Naive thymus-derived CD8-positive, alpha-beta T cell (primary cell): Measurements from ENCODE around the gene DNM2. TPM values are rescaled to one million over a fixed set of nuclear protein-coding genes. Genes with fewer than 3 reads are reported as not detected.
"Not testable (repeated sequence)": the region's sequence is repeated elsewhere in the genome, so short reads cannot be mapped to it uniquely, and the experiment has no call there.

ENCODE experiments used
- ATAC-seq, 2 donors: fragments of 150-1000 bp; cut with Tn5 transposase in 1 of 2; sonication (Bioruptor Pico), chemical (Tn5 transposase) in 1 of 2; 1 replicate in 1 of 2; 2 replicates in 1 of 2; pipeline ENCODE4 v1.10.0; 2021; ENCODE audit warnings: mild to moderate bottlenecking in 2 of 2, moderate library complexity in 2 of 2
- POLR2A ChIA-PET: fragments of 350-600 bp; sonication (Branson Sonifier 250); formaldehyde crosslinking; loops from one replicate; lab custom pipeline; 2021; ENCODE audit warnings: antibody characterized with exemption; lab: Charles Lee
- DNase-seq, 10 donors: peaks; one replicate each; pipeline versions ENCODE4 v3.0.0 to v3.0.0-alpha.2; 2020 to 2022
- H3K27ac Mint-ChIP-seq, 10 donors: one replicate each; pipeline ENCODE4 v1.8.0; 2020 to 2022; ENCODE audit warnings: mild to moderate bottlenecking in 10 of 10, mixed read lengths in 10 of 10, moderate library complexity in 4 of 10, inconsistent platforms in 1 of 10
- H3K27me3 Mint-ChIP-seq, 5 donors: one replicate each; pipeline ENCODE4 v1.8.0; 2021 to 2022; ENCODE audit warnings: mixed read lengths in 5 of 5
- H3K36me3 Mint-ChIP-seq, 3 donors: one replicate each; pipeline ENCODE4 v1.8.0; 2020 to 2022; ENCODE audit warnings: mixed read lengths in 3 of 3, mild to moderate bottlenecking in 2 of 3, inconsistent platforms in 1 of 3
- H3K4me1 Mint-ChIP-seq, 4 donors: one replicate each; pipeline ENCODE4 v1.8.0; 2021 to 2022; ENCODE audit warnings: mixed read lengths in 4 of 4
- H3K4me3 Mint-ChIP-seq, 10 donors: one replicate each; pipeline ENCODE4 v1.8.0; 2020 to 2022; ENCODE audit warnings: mild to moderate bottlenecking in 10 of 10, mixed read lengths in 10 of 10, moderate library complexity in 6 of 10, inconsistent platforms in 1 of 10
- H3K9me3 Mint-ChIP-seq, 9 donors: one replicate each; pipeline ENCODE4 v1.8.0; 2020 to 2022; ENCODE audit warnings: mixed read lengths in 9 of 9, mild to moderate bottlenecking in 3 of 9, inconsistent platforms in 1 of 9, moderate library complexity in 1 of 9
- polyA plus RNA-seq, 3 donors: library from polyadenylated mRNA; unstranded; fragments of 300-500 nt; fragmentation: Illumina TruSeq; gene quantifications; one replicate each; pipeline ENCODE4 v1.2.3, GENCODE V29; 2021
- total RNA-seq, 8 experiments: library from RNA in 2 of 8; stranded (reverse) in 2 of 8; gene quantifications; one replicate each; pipeline ENCODE4 v1.2.3 and lab custom pipeline; 2021 to 2026

The DNM2 gene
- total RNA-seq (100 to 1,000 TPM; 267 to 270 TPM), polyA plus RNA-seq (10 to 100 TPM; 45.0 to 91.4 (median 60.9) TPM), total RNA-seq (lab: John Stamatoyannopoulos, UW) (200 to 391 (median 248) reads per million in 6 experiments)

- Mint-ChIP-seq H3K4me3 (peak within 1 kb of the TSS; percentile 85 to 97 (median 93)), H3K36me3 (peaks cover 0 to 6% (median 0%) of the 10 kb centered on the region in 3 donors), H3K27me3 (no peaks in the 10 kb centered on the region), H3K9me3 (no peaks in the 10 kb centered on the region), H3K4me1 (peaks cover 17 to 48% (median 42%) of the 10 kb centered on the region in 4 donors), H3K27ac (peak within 1 kb of the TSS; percentile 76 to 96 (median 92))
- POLR2A ChIA-PET, result interaction anchor here (0.7 to 5.0 kb wide), 26 partner anchors 14 to 718 kb away, joined by 3 to 62 read pairs (median 6); partner anchors contain the start of genes CARM1, ODAD3, PRKCSH and QTRT1
- ATAC-seq (peak; percentile 87 to 88), DNase-seq (peak; percentile 91 to 99 (median 96))
Observed at GRCh38 chr19:10717356-10718204, at the start of gene DNM2. Gene DNM2 (plus strand): TSS chr19:10718079. CDS start chr19:10718243, 164 bp downstream.

GRCh38 chr19:10669246-10669645, 48.6 kb upstream of the DNM2 start:
- Mint-ChIP-seq H3K36me3 (peaks cover 0 to 61% (median 6%) of the 10 kb centered on the region in 3 donors), H3K27me3 (no peaks in the 10 kb centered on the region), H3K27ac (peak overlapping the region in 7 of 10 donors; percentile 1 to 85 (median 65)), H3K4me1 (peaks cover 19 to 57% (median 40%) of the 10 kb centered on the region in 4 donors), H3K9me3 (no peaks in the 10 kb centered on the region), H3K4me3 (peak overlapping the region in 4 of 10 donors; percentile 8 to 55 (median 39))
- DNase-seq, result no peak
- POLR2A ChIA-PET, result interaction anchor here (0.8 kb wide), 1 partner anchor 170 kb away, joined by 4 read pairs; no protein-coding TSS in a partner anchor
- no peak for ATAC-seq

DNA sequence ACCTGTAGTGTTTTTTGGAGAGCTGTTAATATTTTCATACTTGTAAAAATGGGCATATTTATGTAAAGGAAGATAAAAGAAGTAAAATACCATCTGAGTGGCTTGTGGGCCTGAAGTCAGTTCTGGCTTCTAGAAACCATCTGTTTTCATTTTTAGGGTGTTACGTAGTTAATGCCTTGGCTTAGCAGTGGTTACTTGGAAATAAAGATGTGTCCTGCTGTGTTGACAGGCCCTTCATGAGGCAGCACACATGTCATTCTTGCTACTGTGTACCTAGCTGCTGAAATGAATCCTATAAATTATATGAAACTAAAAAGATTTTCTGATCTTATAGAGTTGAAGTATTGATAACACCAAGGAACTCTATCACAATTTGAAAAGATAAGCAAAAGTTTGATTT, 47.7 kb upstream of the DNM2 start:
- Mint-ChIP-seq H3K9me3 (no peaks in the 10 kb centered on the region), H3K4me3 (peak overlapping the region in 1 of 10 donors; percentile 20), H3K4me1 (peaks cover 17 to 52% (median 39%) of the 10 kb centered on the region in 4 donors), H3K27me3 (no peaks in the 10 kb centered on the region), H3K36me3 (peaks cover 0 to 70% (median 6%) of the 10 kb centered on the region in 3 donors), H3K27ac (peak overlapping the region in 5 of 10 donors; percentile 33 to 85 (median 43))
- POLR2A ChIA-PET, result no interaction called here
- DNase-seq (no peak), ATAC-seq (no peak)

DNA sequence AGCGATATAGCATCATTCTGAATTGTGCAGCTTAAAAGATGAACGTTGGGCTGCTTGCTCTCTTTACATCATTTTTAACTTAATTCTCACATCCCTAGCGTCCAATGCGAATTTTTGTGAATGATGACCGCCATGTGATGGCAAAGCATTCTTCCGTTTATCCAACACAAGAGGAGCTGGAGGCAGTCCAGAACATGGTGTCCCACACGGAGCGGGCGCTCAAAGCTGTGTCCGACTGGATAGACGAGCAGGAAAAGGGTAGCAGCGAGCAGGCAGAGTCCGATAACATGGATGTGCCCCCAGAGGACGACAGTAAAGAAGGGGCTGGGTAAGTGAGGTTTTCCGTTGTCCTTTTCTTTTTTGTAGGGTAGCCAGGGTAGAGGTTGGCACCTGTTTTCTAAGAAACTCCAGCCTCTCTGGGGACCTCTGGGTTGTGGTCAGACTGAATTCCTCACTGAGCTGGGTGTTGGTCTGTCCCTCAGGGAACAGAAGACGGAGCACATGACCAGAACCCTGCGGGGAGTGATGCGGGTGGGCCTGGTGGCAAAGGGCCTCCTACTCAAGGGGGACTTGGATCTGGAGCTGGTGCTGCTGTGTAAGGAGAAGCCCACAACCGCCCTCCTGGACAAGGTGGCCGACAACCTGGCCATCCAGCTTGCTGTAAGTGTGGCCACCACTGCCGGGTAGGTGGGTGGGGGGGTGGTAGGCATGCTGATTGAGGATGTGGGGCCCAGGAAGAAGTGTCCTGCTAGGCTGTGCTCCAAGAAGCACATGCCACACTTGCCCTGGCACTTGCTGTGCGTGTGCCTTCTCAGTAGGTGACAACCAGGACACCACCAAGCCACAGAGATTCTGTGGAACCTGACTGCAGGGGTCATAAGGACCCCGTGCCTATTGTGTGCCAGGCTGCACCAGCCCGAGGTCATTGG, 46.7 kb upstream of the DNM2 start:
- no peak for ATAC-seq

DNA sequence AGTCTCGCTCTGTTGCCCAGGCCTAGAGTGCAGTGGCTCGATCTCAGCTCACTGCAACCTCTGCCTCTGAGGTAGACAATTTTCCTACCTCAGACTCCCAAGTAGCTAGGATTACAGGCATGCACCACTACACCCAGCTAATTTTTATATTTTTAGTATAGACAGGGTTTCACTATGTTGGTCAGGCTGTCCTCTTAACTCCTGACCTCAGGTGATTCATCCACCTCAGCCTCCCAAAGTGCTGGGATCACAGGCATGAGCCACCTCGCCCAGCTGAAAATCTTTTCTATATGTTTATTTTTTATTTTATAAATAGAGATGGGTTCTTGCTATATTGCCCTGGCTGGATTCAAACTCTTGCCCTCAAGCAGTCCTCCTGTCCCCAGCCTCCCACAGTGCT, 46.0 kb upstream of the DNM2 start:
- H3K4me1 Mint-ChIP-seq, result peaks cover 17 to 43% (median 34%) of the 10 kb centered on the region in 4 donors
- H3K4me3 Mint-ChIP-seq, H3K27me3 Mint-ChIP-seq, DNase-seq, H3K9me3 Mint-ChIP-seq, ATAC-seq, H3K27ac Mint-ChIP-seq: not testable (repeated sequence)
- POLR2A ChIA-PET, result interaction anchor here (0.6 kb wide), 1 partner anchor 179 kb away, joined by 4 read pairs; no protein-coding TSS in a partner anchor
- peaks cover 0 to 79% (median 8%) of the 10 kb centered on the region in 3 donors for H3K36me3 Mint-ChIP-seq

More for the DNA sequence above, 46.7 kb upstream of the DNM2 start:
- Mint-ChIP-seq H3K27me3 (no peaks in the 10 kb centered on the region), H3K4me1 (peaks cover 17 to 50% (median 37%) of the 10 kb centered on the region in 4 donors), H3K9me3 (no peaks in the 10 kb centered on the region), H3K36me3 (peaks cover 0 to 79% (median 6%) of the 10 kb centered on the region in 3 donors), H3K4me3 (peak overlapping the region in 2 of 10 donors; percentile 29 to 40), H3K27ac (peak overlapping the region in 4 of 10 donors; percentile 14 to 59 (median 44))
- POLR2A ChIA-PET, result interaction anchor here (0.6 to 0.8 kb wide), 3 partner anchors 12 to 178 kb away, joined by 3 to 4 read pairs (median 4); no protein-coding TSS in a partner anchor
- DNase-seq, result no peak

GRCh38 chr19:10675214-10675613, 42.7 kb upstream of the DNM2 start:
- POLR2A ChIA-PET, DNase-seq, H3K27me3 Mint-ChIP-seq, H3K9me3 Mint-ChIP-seq, H3K4me3 Mint-ChIP-seq, ATAC-seq: not testable (repeated sequence)
- H3K36me3 Mint-ChIP-seq, result peaks cover 0 to 89% (median 18%) of the 10 kb centered on the region in 3 donors
- peak overlapping the region in 1 of 10 donors; percentile 33 for H3K27ac Mint-ChIP-seq
- H3K4me1 Mint-ChIP-seq, result peaks cover 5 to 13% (median 10%) of the 10 kb centered on the region in 4 donors

- Mint-ChIP-seq H3K27me3 (no peaks in the 10 kb centered on the region), H3K36me3 (peaks cover 0 to 97% (median 24%) of the 10 kb centered on the region in 3 donors), H3K9me3 (no peaks in the 10 kb centered on the region), H3K4me3 (no peak overlapping the region), H3K27ac (no peak overlapping the region), H3K4me1 (peaks cover 0 to 4% (median 1%) of the 10 kb centered on the region in 4 donors)
- POLR2A ChIA-PET, result no interaction called here
- no peak for DNase-seq
- no peak for ATAC-seq
Observed at GRCh38 chr19:10677751-10678150, 40.1 kb upstream of the DNM2 start.

DNA sequence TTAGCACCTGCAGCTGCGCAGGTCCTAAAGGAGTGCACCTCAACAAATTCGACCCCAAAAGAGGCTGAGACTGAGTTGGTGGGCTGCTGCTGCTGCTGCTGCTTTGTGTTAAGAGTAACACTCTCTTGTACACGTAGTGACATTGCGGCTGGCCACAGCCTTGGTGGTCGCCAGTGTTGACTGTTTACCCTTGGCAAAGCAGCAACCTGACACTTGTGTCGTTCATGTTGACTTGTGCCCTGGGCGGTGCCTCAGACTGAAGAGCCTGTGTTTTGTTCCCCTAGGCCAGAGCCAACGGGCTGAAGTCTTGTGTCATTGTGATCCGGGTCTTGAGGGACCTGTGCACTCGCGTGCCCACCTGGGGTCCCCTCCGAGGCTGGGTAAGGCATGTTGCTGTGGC, 39.1 kb upstream of the DNM2 start:
- peaks cover 0 to 4% (median 0%) of the 10 kb centered on the region in 4 donors for H3K4me1 Mint-ChIP-seq
- H3K27ac Mint-ChIP-seq, result peak overlapping the region in 2 of 10 donors; percentile 33 to 49
- H3K4me3 Mint-ChIP-seq, result no peak overlapping the region
- peaks cover 0 to 95% (median 19%) of the 10 kb centered on the region in 3 donors for H3K36me3 Mint-ChIP-seq
- POLR2A ChIA-PET, result interaction anchor here (0.6 kb wide), 1 partner anchor 70 kb away, joined by 3 read pairs; no protein-coding TSS in a partner anchor
- no peaks in the 10 kb centered on the region for H3K27me3 Mint-ChIP-seq
- ATAC-seq (no peak), DNase-seq (no peak)
- no peaks in the 10 kb centered on the region for H3K9me3 Mint-ChIP-seq

DNA sequence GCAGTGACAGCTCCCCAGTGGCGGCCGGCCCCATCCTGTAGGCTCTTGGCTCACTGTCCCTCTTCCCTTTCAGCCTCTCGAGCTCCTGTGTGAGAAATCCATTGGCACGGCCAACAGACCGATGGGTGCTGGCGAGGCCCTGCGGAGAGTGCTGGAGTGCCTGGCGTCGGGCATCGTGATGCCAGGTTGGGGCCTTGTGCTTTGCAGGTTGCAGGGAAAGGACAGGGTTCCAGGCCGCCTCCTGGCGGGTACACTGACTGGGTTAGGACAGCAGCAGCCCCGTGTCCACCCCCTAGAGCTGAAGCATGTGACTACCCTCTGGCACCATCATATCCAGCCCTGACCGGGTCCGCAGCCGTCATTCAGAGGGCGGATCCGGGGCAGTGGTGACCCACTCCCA, 38.1 kb upstream of the DNM2 start:
- Mint-ChIP-seq H3K4me1 (peaks cover 0 to 4% (median 0%) of the 10 kb centered on the region in 4 donors), H3K9me3 (no peaks in the 10 kb centered on the region), H3K36me3 (peaks cover 0 to 95% (median 24%) of the 10 kb centered on the region in 3 donors), H3K27ac (peak overlapping the region in 2 of 10 donors; percentile 33 to 59), H3K4me3 (no peak overlapping the region), H3K27me3 (no peaks in the 10 kb centered on the region)
- DNase-seq, result no peak
- ATAC-seq, result no peak
- POLR2A ChIA-PET, result no interaction called here

- peak overlapping the region in 2 of 10 donors; percentile 14 to 24 for H3K4me3 Mint-ChIP-seq
- no peaks in the 10 kb centered on the region for H3K9me3 Mint-ChIP-seq
- DNase-seq (no peak), ATAC-seq (no peak)
- peak overlapping the region in 3 of 10 donors; percentile 42 to 69 (median 55) for H3K27ac Mint-ChIP-seq
- H3K36me3 Mint-ChIP-seq, result peaks cover 0 to 94% (median 24%) of the 10 kb centered on the region in 3 donors
- H3K4me1 Mint-ChIP-seq, result peaks cover 0 to 4% (median 0%) of the 10 kb centered on the region in 4 donors
- POLR2A ChIA-PET, result no interaction called here
- H3K27me3 Mint-ChIP-seq, result no peaks in the 10 kb centered on the region
Observed at GRCh38 chr19:10680545-10681135, 37.2 kb upstream of the DNM2 start.

- Mint-ChIP-seq H3K4me3 (peak overlapping the region in 1 of 10 donors; percentile 1), H3K27ac (peak overlapping the region in 2 of 10 donors; percentile 19 to 37), H3K27me3 (no peaks in the 10 kb centered on the region), H3K4me1 (peaks cover 0 to 4% (median 0%) of the 10 kb centered on the region in 4 donors), H3K9me3 (no peaks in the 10 kb centered on the region), H3K36me3 (peaks cover 0 to 88% (median 23%) of the 10 kb centered on the region in 3 donors)
- POLR2A ChIA-PET, result interaction anchor here (0.6 to 1.7 kb wide), 4 partner anchors 14 to 150 kb away, joined by 3 to 6 read pairs (median 4); no protein-coding TSS in a partner anchor
- DNase-seq (no peak), ATAC-seq (no peak)
Observed at GRCh38 chr19:10681658-10682057, 36.2 kb upstream of the DNM2 start.
